NOMO-1 (cell line): Measurements from ENCODE around the gene BOLA2B.
"Not testable (repeated sequence)": the region's sequence is repeated elsewhere in the genome, so short reads cannot be mapped to it uniquely, and the experiment has no call there.

Source experiments
- DNase-seq, 2 experiments: peaks; one replicate each; lab custom pipeline; 2025; ENCODE audit not compliant: unreplicated experiment in 2 of 2; lab: John Stamatoyannopoulos, UW

Gene BOLA2B

GRCh38 chr16:30193615-30194014 lies at the start of gene BOLA2B, which contains the start of gene SLX1A:
Gene BOLA2B, minus strand, starts transcription at chr16:30193666. Its CDS starts 71 bp downstream, at chr16:30193595.
Gene SLX1A, plus strand, starts transcription at chr16:30193875. Its CDS starts 210 bp downstream, at chr16:30194085.
- DNase-seq, result not testable (repeated sequence)

GRCh38 chr16:30217082-30217481 lies 23.6 kb upstream of the BOLA2B start:
- DNase-seq, result not testable (repeated sequence)

DNA sequence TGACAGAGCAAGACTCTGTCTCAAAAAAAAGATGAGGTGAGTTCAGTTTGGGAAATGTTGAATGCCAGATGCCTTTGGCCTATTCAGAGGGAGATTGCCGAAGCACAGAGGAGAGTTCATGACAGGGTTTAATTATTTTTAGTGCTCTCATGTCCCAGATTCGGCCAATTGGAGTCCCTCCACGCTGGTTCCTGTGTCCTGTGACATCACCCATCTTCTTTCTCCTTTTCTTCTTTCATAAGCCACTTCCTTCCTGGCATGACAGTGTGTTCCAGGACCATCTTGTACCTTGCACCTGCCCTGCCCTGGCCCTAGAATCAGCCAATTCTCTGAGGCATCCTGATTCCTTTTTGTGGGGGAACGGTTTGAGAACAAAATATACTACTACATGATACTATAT lies 17.9 kb upstream of the BOLA2B start:
- not testable (repeated sequence) for DNase-seq

GRCh38 chr16:30209032-30209431 lies 15.6 kb upstream of the BOLA2B start:
- DNase-seq, result not testable (repeated sequence)

DNA sequence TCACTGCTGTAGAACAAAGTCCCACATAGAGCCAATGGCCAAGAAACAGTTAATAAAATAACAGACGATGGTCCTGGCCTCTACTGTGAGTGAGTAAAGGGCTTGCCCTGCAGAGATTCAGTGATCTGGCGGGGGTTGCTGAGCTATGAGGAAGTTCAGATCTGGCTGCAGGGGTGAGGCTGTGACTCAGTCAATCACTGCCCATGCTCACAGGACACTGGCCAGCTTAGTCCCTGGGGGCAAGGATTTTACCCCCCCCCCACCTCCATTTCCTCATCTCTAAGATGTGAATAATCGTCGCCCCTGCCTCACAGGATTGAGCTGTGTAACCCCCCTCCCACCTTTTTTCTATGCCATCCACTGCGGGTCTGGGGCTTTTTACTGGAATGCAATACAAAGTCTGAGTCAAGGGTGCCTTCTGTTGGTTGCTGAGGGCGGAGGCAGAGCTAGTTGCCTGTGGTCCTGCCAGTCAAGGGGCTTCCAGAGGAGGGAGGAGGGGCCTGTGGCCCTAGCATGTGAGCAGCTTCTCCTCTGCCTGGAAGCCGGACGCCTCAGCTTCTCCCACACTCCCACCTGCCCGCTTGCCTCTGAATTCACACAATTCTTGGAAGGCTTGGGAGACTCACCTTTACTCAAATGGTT lies 13.7 kb upstream of the BOLA2B start:
- not testable (repeated sequence) for DNase-seq

DNA sequence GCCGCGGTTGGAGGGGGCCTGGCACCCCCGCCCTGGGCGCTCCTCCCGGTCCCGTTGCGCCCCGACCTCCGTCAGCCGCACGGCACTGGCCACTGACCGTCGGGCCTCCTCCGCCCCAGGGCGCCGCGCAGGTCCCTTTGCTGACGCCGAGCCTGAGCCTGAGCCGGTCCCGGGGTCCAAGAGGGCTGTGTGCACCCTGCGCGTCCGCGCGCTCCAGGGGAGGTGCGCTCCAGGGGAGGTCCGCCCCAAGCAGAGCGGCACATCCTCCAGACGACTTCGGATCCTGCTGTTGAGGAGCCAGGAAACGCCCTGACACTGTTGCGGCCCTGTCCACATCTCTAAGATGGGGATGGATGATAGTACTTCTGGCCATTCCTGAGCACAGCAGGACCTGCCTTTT lies 12.8 kb upstream of the BOLA2B start:
- DNase-seq, result not testable (repeated sequence)

DNA sequence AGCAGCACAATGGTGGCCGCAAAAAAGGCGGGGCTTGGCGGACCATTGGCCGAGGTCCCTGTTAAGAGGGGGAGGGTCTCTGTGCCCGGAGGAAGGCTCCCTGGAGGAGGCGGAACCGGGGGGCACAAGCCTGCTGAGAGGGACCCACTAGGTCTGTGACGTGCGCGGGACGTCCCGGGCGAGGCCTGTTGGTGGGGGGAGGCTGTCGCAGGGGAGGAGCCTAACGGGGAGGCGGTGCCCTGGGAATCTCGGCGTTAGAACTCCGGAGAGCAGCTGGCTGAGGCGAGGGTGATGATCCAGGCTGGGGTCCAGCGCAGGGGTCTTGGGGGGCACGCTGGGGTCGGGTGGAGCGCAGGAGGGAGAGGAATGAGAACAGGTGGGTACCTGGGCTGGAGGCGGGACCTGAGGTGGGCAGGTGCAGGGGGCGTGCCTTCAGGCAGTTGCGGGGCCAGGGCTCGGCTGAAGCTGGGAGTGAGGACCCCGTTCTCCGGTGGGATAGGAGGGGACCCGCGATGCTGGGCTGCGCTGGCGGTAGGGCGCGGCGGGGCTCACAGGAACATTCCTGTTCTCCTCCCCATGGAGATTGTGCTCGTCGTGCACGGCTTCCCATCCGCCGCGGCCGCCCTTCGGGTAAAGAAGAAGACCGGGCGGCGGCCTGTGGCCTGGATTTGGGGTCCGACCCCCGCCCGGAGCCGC lies 12.2 kb upstream of the BOLA2B start:
- DNase-seq, result not testable (repeated sequence)

DNA sequence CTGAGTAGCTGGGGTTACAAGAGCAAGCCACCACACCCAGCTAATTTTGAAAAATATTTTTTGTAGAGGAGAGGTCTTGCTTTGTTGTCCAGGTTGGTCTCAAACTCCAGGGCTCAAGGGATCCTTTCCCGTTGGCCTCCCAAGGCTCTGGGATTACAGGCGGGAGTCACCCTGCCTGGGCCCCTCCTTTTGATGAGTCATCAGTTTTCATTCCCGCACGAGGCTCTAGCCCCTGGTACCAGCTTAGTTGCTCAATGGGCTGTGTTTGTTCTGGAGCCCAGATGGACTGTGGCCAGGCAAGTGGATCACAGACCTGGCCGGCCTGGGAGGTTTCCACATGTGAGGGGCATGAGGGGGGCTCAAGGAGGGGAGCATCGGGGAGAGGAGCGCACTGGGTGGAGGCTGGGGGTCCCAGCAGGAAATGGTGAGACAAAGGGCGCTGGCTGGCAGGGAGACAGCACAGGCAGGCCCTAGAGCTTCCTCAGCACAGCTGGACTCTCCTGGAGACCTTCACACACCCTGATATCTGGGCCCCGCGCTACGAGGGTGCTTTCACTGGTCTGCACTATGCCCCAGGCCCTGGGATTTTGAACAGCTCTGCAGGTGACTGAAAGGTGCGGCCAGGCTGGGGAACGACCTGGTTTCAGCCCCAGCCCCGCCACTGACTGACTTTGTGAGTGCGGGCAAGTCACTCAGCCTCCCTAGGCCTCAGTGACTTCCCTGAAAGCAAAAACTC lies 6.3 kb upstream of the BOLA2B start:
- not testable (repeated sequence) for DNase-seq

- DNase-seq, result not testable (repeated sequence)
Measured at GRCh38 chr16:30199049-30199448, 5.6 kb upstream of the BOLA2B start, which contains the start of gene SULT1A3. Gene SULT1A3, plus strand, starts transcription at chr16:30199255. Its CDS starts 1,474 bp downstream, at chr16:30200729.

- not testable (repeated sequence) for DNase-seq
Measured at GRCh38 chr16:30197001-30197400, 3.5 kb upstream of the BOLA2B start.

DNA sequence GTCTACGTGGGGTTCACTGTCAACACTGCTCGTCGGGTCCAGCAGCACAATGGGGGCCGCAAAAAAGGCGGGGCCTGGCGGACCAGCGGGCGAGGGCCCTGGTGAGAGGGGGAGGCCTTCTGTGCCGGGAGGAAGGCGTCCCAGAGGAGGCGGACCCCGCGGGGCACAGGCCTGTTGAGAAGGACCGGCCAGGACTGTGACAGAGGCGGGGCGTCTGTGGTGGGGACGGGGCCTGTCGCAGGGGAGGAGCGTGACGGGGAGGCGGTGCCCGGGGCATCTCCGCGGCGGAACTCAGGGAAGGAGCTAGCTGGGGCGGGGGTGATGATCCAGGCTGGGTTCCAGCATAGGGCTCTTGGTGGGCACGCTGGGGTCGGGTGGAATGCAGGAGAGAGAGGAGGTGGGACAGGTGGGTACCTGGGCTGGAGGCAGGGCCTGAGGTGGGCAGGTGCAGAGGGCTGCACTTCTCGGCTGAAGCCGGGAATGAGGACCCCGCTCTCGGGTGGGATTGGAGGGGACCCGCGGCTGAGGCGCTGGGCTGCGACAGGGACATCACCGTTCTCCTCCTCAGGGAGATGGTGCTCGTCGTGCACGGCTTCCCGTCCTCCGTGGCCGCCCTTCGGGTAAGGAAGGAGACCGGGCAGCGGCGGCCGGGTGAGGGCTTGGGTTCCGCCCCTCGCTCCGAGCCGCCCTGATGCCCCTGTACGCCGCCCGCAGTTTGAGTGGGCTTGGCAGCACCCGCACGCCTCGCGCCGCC lies 883 bp upstream of the BOLA2B start:
- DNase-seq, result not testable (repeated sequence)

DNA sequence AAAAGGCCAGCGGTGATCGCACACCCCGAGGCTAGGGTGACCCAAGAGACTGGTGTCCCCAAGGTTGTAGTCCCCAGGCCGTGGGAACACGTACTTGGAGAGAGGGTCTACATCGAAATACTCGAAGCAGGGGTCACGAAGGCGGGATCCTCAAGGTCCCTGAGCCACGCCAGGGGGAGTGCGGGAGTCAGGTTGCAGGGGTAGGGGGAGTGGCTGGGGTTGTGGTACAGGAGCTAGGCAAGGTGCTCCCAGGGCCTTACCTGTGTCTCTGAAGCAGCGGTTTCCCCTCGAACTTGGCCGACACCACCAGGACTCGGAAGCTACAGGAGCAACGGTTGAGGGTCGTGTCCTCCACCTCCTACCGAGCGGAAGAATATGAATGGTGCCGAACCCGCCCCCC lies 368 bp downstream of the BOLA2B start:
- DNase-seq, result not testable (repeated sequence)

GRCh38 chr16:30191158-30191557 lies 2.3 kb downstream of the BOLA2B start:
- not testable (repeated sequence) for DNase-seq

GRCh38 chr16:30187971-30188561 lies 5.4 kb downstream of the BOLA2B start:
- no peak for DNase-seq

DNA sequence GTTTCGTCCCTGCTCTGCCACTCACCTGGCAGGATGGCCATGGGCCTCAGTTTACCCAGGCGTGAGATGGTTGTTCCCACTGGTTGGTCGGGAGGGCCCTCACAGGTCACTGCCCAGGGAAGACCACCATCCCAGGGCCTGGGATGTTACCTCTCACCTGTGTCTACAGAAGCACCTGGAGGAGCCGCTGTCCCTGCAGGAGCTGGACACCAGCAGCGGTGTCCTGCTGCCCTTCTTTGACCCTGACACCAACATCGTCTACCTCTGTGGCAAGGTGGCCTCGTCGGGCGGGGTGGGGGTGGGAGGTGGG lies 6.0 kb downstream of the BOLA2B start:
- DNase-seq, result no peak

GRCh38 chr16:30186782-30187555 lies 6.5 kb downstream of the BOLA2B start:
- peak; percentile 43 to 57 for DNase-seq

- no peak for DNase-seq
Measured at GRCh38 chr16:30186444-30186781, 7.1 kb downstream of the BOLA2B start.

GRCh38 chr16:30185683-30186421 lies 7.6 kb downstream of the BOLA2B start:
- peak; percentile 82 for DNase-seq
